HCT116 (cell line): ENCODE measurements around the gene CASP8.

ENCODE experiments used
- CTCF ChIP-seq, 3 experiments: fragments of 200-600 bp in 1 of 3; sonication (generic) in 1 of 3; IDR thresholded peaks in 2 of 3; conservative IDR thresholded peaks in 1 of 3; 2 replicates each; pipeline ENCODE4 v1.5.1; 2012 to 2017; ENCODE audit warnings: low read depth in 2 of 3, low read length in 2 of 3, antibody characterized with exemption in 1 of 3, borderline replicate concordance in 1 of 3, control low read depth in 1 of 3, mild to moderate bottlenecking in 1 of 3, mixed read lengths in 1 of 3, mixed run types in 1 of 3, moderate library complexity in 1 of 3; ENCODE audit not compliant: insufficient read depth in 1 of 3
- EGR1 ChIP-seq: IDR thresholded peaks from 2 replicates; pipeline ENCODE4 v1.6.1; 2012; ENCODE audit warnings: low read depth
- EZH2 ChIP-seq: fragments of 200-600 bp; sonication (generic); IDR thresholded peaks from 2 replicates; pipeline ENCODE4 v1.6.1; 2017; ENCODE audit warnings: antibody characterized with exemption, mixed run types
- EZH2phosphoT487 ChIP-seq: fragments of 200-600 bp; IDR thresholded peaks from 2 replicates; pipeline ENCODE4 v1.6.1; 2018; ENCODE audit warnings: antibody characterized with exemption, borderline replicate concordance
- JUND ChIP-seq: IDR thresholded peaks from 2 replicates; pipeline ENCODE4 v1.6.1; 2012
- MAX ChIP-seq: IDR thresholded peaks from 2 replicates; pipeline ENCODE4 v1.6.1; 2012
- POLR2A ChIP-seq: IDR thresholded peaks from 2 replicates; pipeline ENCODE4 v1.7.0; 2011; ENCODE audit warnings: borderline replicate concordance; ENCODE audit not compliant: insufficient read depth, insufficient read length; ENCODE audit errors: extremely low read depth
- POLR2AphosphoS5 ChIP-seq: IDR thresholded peaks from 2 replicates; pipeline ENCODE4 v1.6.1; 2011; ENCODE audit warnings: mild to moderate bottlenecking, low read depth, low read length, moderate library complexity
- RAD21 ChIP-seq: IDR thresholded peaks from 2 replicates; pipeline ENCODE4 v1.6.1; 2012; ENCODE audit warnings: low read depth, mild to moderate bottlenecking
- REST ChIP-seq: IDR thresholded peaks from 2 replicates; pipeline ENCODE4 v1.6.1; 2012; ENCODE audit warnings: low read depth
- SIN3A ChIP-seq: IDR thresholded peaks from 2 replicates; pipeline ENCODE4 v1.6.1; 2012; ENCODE audit warnings: low read depth
- YY1 ChIP-seq: IDR thresholded peaks from 2 replicates; pipeline ENCODE4 v1.6.1; 2011; ENCODE audit warnings: low read length, low read depth, moderate library complexity, mild to moderate bottlenecking; ENCODE audit not compliant: insufficient replicate concordance; ENCODE audit errors: extremely low read depth
- ZFX ChIP-seq: fragments of 450-650 bp; IDR thresholded peaks from 2 replicates; pipeline ENCODE4 v1.6.1; 2017
- ZNF274 ChIP-seq: fragments of 200-500 bp; sonication (Bioruptor generic); IDR thresholded peaks from 2 replicates; pipeline ENCODE4 v1.6.1; 2014; ENCODE audit warnings: mild to moderate bottlenecking, low read depth, low read length, inconsistent platforms

GRCh38 chr2:201271917-201272316 lies 11.6 kb downstream of the CASP8 start:
- no peak for TF ChIP-seq POLR2A
- no peak for TF ChIP-seq EGR1
- no peak for TF ChIP-seq CTCF (IDR thresholded peaks at IDR 0.05 in 2 of 3, conservative IDR thresholded peaks at IDR 0.05 in 1 of 3; ENCODE audit: borderline replicate concordance in 1 of 3, insufficient read depth in 1 of 3, low read depth in 2 of 3, low read length in 2 of 3)
- no peak for TF ChIP-seq JUND
- TF ChIP-seq REST, result no peak
- TF ChIP-seq EZH2, result no peak
- no peak for TF ChIP-seq ZNF274
- no peak for TF ChIP-seq MAX
- no peak for TF ChIP-seq POLR2AphosphoS5
- no peak for TF ChIP-seq ZFX
- no peak for TF ChIP-seq EZH2phosphoT487
- TF ChIP-seq RAD21, result no peak
- no peak for TF ChIP-seq SIN3A
- no peak for TF ChIP-seq YY1
